SK-N-SH treated with all-trans-retinoic acid at 6 μM for 48 hours (cell line): ENCODE data around the gene OSMR.

Experiments
- ATAC-seq: fragments of 200-7000 bp; cut with Tn5 transposase; 3 replicates; pipeline ENCODE4 v1.9.1; 2020; ENCODE audit warnings: mild to moderate bottlenecking, moderate library complexity
- ARNTL ChIP-seq: fragments of 450-650 bp; formaldehyde crosslinking; IDR thresholded peaks from 2 replicates; pipeline ENCODE4 v1.5.0; 2020; ENCODE audit warnings: low read depth, mild to moderate bottlenecking, moderate library complexity, borderline replicate concordance
- BACH2 ChIP-seq: fragments of 250-450 bp; sonication (Bioruptor Pico); IDR thresholded peaks from 2 replicates; pipeline ENCODE4 v1.9.0; 2021; ENCODE audit warnings: mild to moderate bottlenecking, borderline replicate concordance
- CREB5 ChIP-seq: fragments of 250-450 bp; sonication (Bioruptor Pico); IDR thresholded peaks from 2 replicates; pipeline ENCODE4 v1.5.1; 2020; ENCODE audit warnings: low read depth, mild to moderate bottlenecking, moderate library complexity
- CSDC2 ChIP-seq: fragments of 250-450 bp; sonication (Bioruptor Pico); IDR thresholded peaks from 2 replicates; pipeline ENCODE4 v1.5.0; 2020; ENCODE audit warnings: mild to moderate bottlenecking, moderate library complexity
- ESRRG ChIP-seq: fragments of 250-450 bp; sonication (Bioruptor Pico); IDR thresholded peaks from 2 replicates; pipeline ENCODE4 v1.6.1; 2021; ENCODE audit warnings: mild to moderate bottlenecking
- ISL1 ChIP-seq: fragments of 250-450 bp; sonication (Bioruptor Pico); IDR thresholded peaks from 2 replicates; pipeline ENCODE4 v2.1.2; 2022; ENCODE audit warnings: mild to moderate bottlenecking, moderate library complexity
- PATZ1 ChIP-seq: fragments of 250-450 bp; sonication (Bioruptor Pico); IDR thresholded peaks from 2 replicates; pipeline ENCODE4 v1.8.0; 2020; ENCODE audit warnings: mild to moderate bottlenecking, moderate library complexity, borderline replicate concordance
- POU6F1 ChIP-seq: fragments of 250-450 bp; sonication (Bioruptor Pico); IDR thresholded peaks from 2 replicates; pipeline ENCODE4 v1.8.0; 2021; ENCODE audit warnings: low read depth, mild to moderate bottlenecking, moderate library complexity, borderline replicate concordance
- RARB ChIP-seq: fragments of 250-450 bp; sonication (Bioruptor Pico); IDR thresholded peaks from 2 replicates; pipeline ENCODE4 v1.8.0; 2021; ENCODE audit warnings: mild to moderate bottlenecking, moderate library complexity
- SNAI2 ChIP-seq: fragments of 250-450 bp; sonication (Bioruptor Pico); IDR thresholded peaks from 2 replicates; pipeline ENCODE4 v1.5.0; 2020; ENCODE audit warnings: mild to moderate bottlenecking, moderate library complexity
- TCF4 ChIP-seq: fragments of 250-450 bp; sonication (Bioruptor Pico); IDR thresholded peaks from 2 replicates; pipeline ENCODE4 v1.8.0; 2021; ENCODE audit warnings: mild to moderate bottlenecking, moderate library complexity, borderline replicate concordance
- TOX ChIP-seq: fragments of 250-450 bp; sonication (Bioruptor Pico); IDR thresholded peaks from 2 replicates; pipeline ENCODE4 v1.8.0; 2021; ENCODE audit warnings: mild to moderate bottlenecking, moderate library complexity, borderline replicate concordance
- ZC3H10 ChIP-seq: fragments of 250-450 bp; sonication (Bioruptor Pico); IDR thresholded peaks from 2 replicates; pipeline ENCODE4 v1.5.1; 2021; ENCODE audit warnings: mild to moderate bottlenecking, moderate library complexity
- ZFP3 ChIP-seq: fragments of 250-450 bp; sonication (Bioruptor Pico); IDR thresholded peaks from 2 replicates; pipeline ENCODE4 v1.5.0; 2020; ENCODE audit warnings: mild to moderate bottlenecking, moderate library complexity
- ZFP30 ChIP-seq: fragments of 450-650 bp; formaldehyde crosslinking; IDR thresholded peaks from 2 replicates; pipeline ENCODE4 v1.5.0; 2022; ENCODE audit warnings: mild to moderate bottlenecking, moderate library complexity
- ZNF565 ChIP-seq: fragments of 450-650 bp; formaldehyde crosslinking; conservative IDR thresholded peaks from 2 replicates; pipeline ENCODE4 v1.5.0; 2020; ENCODE audit warnings: low read depth, mild to moderate bottlenecking, moderate library complexity
- ZNF70 ChIP-seq: fragments of 450-650 bp; formaldehyde crosslinking; IDR thresholded peaks from 2 replicates; pipeline ENCODE4 v1.5.0; 2020; ENCODE audit warnings: mild to moderate bottlenecking, moderate library complexity
- ZNF8 ChIP-seq: fragments of 450-650 bp; formaldehyde crosslinking; IDR thresholded peaks from 2 replicates; pipeline ENCODE4 v1.5.0; 2020; ENCODE audit warnings: mild to moderate bottlenecking, moderate library complexity
- TF ChIP-seq, protein P1 (sequence below): fragments of 250-450 bp; sonication (Bioruptor Pico); IDR thresholded peaks from 2 replicates; pipeline ENCODE4 v1.5.0; 2020; ENCODE audit warnings: mild to moderate bottlenecking, moderate library complexity

The OSMR gene

DNA sequence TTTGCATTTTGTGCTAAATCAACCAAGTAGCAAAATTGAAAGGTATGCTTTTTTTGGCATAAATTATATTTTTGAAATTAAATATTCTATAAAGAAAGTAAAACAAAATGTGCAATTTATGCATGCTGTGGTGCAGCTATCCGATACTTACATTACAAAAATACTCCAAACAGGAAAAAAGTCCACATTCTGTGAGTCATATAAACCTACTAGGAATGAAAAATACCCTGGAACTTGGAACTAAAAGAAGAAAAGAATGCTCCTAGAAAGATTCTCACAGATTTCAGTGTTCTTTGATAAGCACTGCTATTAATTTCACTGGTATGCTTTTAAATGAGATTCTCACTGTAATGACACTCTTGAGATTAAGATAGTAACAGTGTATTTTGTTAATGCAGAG, 92.6 kb downstream of the OSMR start:
- TF ChIP-seq CSDC2 = no peak
- no peak for TF ChIP-seq PATZ1 (CRISPR knock-in tag)
- TF ChIP-seq BACH2 (CRISPR knock-in tag) = no peak
- no peak for TF ChIP-seq TCF4 (CRISPR knock-in tag)
- TF ChIP-seq, protein P1, sequence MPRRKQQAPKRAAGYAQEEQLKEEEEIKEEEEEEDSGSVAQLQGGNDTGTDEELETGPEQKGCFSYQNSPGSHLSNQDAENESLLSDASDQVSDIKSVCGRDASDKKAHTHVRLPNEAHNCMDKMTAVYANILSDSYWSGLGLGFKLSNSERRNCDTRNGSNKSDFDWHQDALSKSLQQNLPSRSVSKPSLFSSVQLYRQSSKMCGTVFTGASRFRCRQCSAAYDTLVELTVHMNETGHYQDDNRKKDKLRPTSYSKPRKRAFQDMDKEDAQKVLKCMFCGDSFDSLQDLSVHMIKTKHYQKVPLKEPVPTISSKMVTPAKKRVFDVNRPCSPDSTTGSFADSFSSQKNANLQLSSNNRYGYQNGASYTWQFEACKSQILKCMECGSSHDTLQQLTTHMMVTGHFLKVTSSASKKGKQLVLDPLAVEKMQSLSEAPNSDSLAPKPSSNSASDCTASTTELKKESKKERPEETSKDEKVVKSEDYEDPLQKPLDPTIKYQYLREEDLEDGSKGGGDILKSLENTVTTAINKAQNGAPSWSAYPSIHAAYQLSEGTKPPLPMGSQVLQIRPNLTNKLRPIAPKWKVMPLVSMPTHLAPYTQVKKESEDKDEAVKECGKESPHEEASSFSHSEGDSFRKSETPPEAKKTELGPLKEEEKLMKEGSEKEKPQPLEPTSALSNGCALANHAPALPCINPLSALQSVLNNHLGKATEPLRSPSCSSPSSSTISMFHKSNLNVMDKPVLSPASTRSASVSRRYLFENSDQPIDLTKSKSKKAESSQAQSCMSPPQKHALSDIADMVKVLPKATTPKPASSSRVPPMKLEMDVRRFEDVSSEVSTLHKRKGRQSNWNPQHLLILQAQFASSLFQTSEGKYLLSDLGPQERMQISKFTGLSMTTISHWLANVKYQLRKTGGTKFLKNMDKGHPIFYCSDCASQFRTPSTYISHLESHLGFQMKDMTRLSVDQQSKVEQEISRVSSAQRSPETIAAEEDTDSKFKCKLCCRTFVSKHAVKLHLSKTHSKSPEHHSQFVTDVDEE (CRISPR knock-in tag) = no peak
- no peak for TF ChIP-seq ISL1 (CRISPR knock-in tag)
- TF ChIP-seq ZFP3 (CRISPR knock-in tag) = no peak
- no peak for TF ChIP-seq POU6F1 (CRISPR knock-in tag)
- no peak for TF ChIP-seq TOX (CRISPR knock-in tag)
- TF ChIP-seq SNAI2 (CRISPR knock-in tag) = no peak
- no peak for TF ChIP-seq ZNF565 (CRISPR knock-in tag)
- TF ChIP-seq CREB5 = no peak
- no peak for TF ChIP-seq ZNF70 (CRISPR knock-in tag)
- no peak for TF ChIP-seq ZFP30
- TF ChIP-seq ZC3H10 (CRISPR knock-in tag) = no peak
- peak; percentile 49; the same call in 1 of the 3 replicates for ATAC-seq

GRCh38 chr5:38938973-38939372, 93.2 kb downstream of the OSMR start:
- TF ChIP-seq CSDC2 = no peak
- no peak for TF ChIP-seq ISL1 (CRISPR knock-in tag)
- no peak for TF ChIP-seq ZNF565 (CRISPR knock-in tag)
- TF ChIP-seq ZNF70 (CRISPR knock-in tag) = no peak
- no peak for TF ChIP-seq SNAI2 (CRISPR knock-in tag)
- TF ChIP-seq CREB5 = no peak

GRCh38 chr5:38940230-38940858, 94.5 kb downstream of the OSMR start:
- TF ChIP-seq CSDC2 = no peak
- no peak for TF ChIP-seq ZNF70 (CRISPR knock-in tag)
- TF ChIP-seq ISL1 (CRISPR knock-in tag) = no peak
- TF ChIP-seq, protein P1 (CRISPR knock-in tag) = no peak
- TF ChIP-seq SNAI2 (CRISPR knock-in tag) = no peak
- TF ChIP-seq RARB (CRISPR knock-in tag) = no peak
- TF ChIP-seq ZNF8 (CRISPR knock-in tag) = no peak
- TF ChIP-seq ZFP30 = no peak
- no peak for TF ChIP-seq ZC3H10 (CRISPR knock-in tag)
- no peak for TF ChIP-seq ZNF565 (CRISPR knock-in tag)
- no peak for TF ChIP-seq POU6F1 (CRISPR knock-in tag)
- TF ChIP-seq PATZ1 (CRISPR knock-in tag) = no peak
- TF ChIP-seq ESRRG (CRISPR knock-in tag) = no peak
- TF ChIP-seq ARNTL = no peak
- TF ChIP-seq ZFP3 (CRISPR knock-in tag) = no peak
- no peak for ATAC-seq

More at GRCh38 chr5:38938973-38939372, 93.2 kb downstream of the OSMR start:
- no peak for ATAC-seq
